NCI-H1105 (cell line): Measurements from ENCODE around the gene CD209.
"Not testable (repeated sequence)": the region's sequence is repeated elsewhere in the genome, so short reads cannot be mapped to it uniquely, and the experiment has no call there.

Experiments
- DNase-seq: peaks from one replicate; lab custom pipeline; 2025; lab: John Stamatoyannopoulos, UW

Gene CD209

DNA sequence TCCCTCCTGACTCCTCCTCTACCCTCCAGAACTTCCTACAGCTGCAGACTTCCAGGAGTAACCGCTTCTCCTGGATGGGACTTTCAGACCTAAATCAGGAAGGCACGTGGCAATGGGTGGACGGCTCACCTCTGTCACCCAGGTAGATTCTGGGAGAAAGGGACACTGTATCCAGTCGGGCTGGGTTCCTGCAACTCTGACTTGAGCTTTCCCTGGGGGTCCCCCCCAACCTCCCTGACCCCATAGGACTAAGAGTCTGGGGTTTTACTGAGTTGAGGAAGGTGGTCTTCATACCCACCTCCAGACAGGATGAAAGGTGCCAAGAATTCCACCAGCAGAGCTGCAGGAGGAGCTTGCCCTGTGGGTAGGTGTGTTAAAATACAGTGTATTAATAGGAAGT lies 20.2 kb upstream of the CD209 start:
- DNase-seq: no peak

DNA sequence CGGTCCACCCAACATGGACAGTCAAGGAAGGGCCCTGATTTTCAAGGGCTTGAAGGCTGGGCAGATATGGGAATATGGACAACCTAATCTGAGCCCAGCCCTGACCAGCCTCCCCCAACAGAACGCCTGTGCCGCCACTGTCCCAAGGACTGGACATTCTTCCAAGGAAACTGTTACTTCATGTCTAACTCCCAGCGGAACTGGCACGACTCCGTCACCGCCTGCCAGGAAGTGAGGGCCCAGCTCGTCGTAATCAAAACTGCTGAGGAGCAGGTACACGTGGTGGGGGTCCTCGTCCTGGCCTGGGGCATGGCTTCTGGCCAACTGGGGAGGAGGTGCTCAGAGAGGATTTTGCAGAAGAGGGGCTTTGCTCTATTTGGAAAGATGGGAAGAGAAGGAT lies 19.2 kb upstream of the CD209 start:
- no peak for DNase-seq

DNA sequence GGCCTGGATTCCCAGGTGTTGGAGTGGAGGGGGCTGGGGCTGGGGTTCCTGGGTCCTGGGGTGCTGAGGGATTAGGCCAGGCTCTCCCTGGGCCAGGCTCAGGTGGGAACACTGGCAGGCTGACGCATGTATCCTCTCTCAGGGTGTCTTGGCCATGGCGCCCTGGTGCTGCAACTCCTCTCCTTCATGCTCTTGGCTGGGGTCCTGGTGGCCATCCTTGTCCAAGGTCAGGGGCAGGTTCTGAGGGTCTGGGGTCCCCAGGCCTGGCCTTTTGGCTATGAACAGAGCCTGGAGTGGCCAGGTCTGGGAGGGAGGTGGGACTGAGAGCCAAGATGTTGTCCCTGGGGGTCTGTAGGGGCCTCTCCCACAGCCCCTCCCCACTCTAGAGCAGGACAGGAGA lies 17.7 kb upstream of the CD209 start:
- DNase-seq: not testable (repeated sequence)

DNA sequence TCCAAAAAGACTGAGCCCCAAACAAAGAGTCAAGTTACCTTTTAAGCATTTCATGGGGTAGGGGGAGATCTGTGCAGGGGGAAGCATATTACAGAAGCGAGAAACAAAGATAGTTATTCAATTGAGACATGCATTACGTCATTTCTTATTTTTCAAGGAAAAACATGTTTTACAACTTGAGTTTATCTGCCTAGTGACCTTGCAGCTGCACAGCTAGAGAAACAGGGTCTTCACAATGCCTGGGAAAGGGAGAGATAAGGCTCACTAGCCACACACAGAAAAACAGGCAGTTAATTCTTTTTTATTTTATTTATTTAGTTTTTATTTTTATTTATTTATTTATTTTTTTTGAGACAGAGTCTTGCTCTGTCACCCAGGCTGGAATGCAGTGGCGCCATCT lies 16.8 kb upstream of the CD209 start:
- DNase-seq: not testable (repeated sequence)

DNA sequence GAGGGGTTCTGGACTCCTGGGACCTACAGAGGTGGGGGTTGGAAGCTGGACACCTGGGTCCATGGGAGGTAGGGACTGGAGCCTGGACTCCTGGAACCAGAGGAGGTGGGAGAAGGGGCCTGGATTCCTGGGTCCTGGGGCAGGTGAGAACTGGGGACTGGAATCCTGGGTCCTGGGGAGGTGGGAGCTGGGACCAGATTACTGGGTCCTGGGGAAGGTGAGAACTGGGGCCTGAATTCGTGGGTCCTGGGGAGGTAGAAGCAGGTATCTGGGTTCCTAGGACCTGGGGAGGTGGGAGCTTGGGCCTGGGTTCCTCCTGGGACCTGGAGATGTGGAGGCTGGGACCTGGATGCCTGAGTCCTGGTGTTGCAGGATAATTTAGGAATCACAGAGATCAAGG lies 16.4 kb upstream of the CD209 start:
- no peak for DNase-seq

DNA sequence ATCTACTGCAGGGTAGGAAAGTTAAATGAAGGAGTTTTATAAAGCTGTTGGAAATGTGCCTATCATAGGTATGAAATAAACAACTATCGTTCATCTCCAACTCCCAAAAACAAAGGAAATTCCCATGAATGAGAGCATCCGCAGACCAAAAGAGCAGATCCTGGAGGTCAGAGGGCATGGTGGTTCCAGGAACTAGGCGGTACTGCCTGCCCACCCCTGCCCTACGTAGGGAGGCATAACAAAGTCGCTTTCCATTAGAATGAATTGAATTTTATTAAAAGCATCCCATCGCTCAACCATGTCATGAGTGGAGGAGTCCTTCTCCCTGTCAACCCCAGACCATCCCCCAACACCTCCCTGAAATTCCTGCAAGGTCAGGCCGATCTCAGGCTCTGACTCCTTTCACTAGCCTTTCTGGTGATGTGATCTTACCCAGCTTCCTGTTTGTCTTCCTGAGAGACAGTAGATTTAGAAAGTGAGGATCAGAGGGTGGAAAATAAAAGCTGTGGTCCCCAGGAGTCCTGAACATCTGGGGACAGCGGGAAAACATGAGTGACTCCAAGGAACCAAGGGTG lies 15.5 kb upstream of the CD209 start, which contains the start of gene CLEC4M:
Gene CLEC4M (plus strand): TSS at position 525 of the 575 bp plus-strand sequence. CDS start 24 bp downstream, at position 549.
- DNase-seq: no peak

DNA sequence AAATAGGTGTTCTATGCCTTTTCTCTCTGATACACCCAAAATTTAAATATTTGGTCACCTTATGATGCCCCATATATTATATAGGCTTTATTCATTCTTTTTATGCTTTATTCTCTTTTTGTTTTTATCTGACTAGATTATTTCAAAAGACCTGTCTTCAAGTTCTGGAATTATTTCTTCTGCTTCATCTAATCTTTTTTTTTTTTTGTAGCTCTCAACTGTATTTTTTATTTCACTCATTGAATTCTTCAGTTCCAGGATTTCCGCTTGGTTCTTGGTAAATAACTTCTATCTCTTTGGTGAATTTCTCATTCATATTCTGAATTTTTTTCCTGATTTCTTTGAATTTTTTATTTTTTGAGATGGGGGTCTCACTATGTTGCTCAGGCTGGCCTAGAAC lies 11.8 kb upstream of the CD209 start:
- no peak for DNase-seq

DNA sequence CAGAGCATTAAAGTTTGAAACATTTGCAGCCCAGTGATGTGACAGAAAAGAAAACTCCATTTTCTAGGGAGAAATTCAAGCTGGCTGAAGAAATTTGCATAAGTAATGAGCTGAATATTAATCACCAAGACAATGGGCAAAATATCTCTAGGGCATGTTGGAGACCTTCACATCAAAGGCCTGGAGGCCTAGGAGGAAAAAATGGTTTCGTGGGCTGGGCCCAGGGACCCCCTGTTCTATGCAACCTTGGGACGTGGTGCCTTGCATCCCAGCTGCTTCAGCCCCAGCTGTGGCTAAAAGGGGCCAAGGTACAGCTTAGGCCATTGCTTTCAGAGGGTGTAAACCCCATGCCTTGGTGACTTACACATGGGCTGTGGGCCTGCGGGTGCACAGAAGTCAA lies 10.0 kb upstream of the CD209 start:
- no peak for DNase-seq

DNA sequence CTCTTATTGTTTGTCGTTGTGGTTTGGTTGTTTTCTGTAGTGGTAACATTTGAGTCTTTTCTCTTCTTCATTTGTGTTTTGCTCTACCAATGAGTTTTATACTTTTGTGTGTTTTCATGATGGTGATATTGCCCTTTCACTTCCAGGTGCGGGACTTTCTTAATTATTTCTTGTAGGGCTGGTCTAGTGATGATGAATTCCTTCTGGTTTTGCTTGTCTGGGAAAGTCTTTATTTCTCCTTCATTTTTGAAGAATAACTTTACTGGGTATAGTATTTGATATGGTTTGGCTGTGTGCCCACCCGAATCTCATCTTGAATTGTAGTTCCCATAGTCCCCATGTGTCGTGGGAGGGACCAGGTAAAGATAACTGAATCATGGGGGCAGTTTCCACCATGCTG lies 8.9 kb upstream of the CD209 start:
- no peak for DNase-seq

DNA sequence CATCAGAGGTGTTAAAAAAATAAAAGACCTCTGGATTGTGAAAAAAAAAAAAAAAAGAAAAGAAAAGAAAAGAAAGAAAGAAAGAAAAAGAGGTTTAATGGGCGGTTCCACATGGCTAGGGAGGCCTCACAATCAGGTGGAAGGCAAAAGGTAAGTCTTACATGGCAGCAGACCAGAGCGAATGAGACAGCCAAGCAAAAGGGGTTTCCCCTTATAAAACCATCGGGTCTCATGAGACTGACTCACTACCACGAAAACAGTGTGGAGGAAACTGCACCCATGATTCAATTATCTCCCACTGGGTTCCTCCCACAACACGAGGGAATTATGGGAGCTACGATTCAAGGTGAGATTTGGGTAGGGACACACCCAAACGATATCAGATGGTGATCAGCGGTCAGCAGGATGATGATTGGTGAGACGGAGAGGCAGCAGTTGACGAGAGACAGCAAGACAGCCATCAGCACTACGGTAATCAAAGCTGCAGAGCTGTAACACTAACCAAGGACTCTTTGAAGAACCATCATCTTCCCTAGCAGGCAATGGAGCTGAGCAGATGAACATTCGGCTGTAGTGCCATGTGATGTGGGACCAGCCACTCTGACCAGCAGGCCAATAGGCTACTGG lies 3.9 kb upstream of the CD209 start:
- no peak for DNase-seq

DNA sequence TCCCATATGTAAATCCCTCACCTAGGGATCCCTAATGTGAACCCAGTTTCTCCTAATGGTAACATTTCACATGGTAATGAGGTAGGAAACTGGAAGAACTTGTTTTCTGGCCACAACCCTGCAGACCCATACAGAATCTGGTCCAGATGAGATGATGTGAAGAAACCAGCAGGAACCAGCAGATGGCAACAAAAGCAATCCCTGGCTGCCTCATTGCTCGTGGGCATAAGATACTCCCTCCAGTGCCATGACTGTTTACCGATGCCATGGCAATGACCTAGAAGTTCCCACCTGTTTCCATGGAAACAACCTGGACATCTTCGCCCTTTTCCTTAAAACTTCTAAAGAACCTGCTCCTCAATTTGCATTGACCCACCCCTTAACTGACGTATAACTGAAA lies 1.4 kb upstream of the CD209 start:
- no peak for DNase-seq

DNA sequence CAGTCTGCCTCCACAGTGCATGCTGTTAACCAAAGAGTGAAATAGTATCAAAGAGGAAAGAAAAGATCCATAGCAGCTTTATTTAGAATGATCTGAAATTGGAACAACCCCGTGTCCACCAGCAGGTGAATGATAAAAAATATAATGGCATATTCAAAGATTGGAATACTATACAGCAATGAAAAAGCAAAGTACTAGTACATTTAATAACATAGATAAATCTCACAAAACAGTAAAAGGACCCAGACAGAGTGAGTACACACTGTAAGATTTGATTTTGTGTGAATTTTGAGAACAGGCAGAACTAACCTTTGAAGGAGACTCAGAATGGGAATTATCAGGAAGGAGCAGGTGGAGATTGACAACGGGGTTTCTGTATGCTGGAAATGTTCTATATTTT lies 837 bp upstream of the CD209 start:
- no peak for DNase-seq

DNA sequence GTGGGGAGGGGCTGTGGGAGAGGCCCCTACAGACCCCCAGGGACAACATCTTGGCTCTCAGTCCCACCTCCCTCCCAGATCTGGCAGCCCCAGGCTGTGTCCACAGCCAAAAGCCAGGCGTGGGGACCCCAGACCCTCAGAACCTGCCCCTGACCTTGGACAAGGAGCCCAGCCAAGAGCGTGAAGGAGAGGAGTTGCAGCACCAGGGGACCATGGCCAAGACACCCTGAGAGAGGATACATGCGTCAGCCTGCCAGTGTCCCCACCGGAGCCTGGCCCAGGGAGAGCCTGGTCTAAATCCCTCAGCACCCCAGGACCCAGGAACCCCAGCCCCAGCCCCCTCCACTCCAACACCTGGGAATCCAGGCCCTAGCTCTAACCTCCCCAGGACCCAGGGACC lies 1.0 kb downstream of the CD209 start:
- not testable (repeated sequence) for DNase-seq

DNA sequence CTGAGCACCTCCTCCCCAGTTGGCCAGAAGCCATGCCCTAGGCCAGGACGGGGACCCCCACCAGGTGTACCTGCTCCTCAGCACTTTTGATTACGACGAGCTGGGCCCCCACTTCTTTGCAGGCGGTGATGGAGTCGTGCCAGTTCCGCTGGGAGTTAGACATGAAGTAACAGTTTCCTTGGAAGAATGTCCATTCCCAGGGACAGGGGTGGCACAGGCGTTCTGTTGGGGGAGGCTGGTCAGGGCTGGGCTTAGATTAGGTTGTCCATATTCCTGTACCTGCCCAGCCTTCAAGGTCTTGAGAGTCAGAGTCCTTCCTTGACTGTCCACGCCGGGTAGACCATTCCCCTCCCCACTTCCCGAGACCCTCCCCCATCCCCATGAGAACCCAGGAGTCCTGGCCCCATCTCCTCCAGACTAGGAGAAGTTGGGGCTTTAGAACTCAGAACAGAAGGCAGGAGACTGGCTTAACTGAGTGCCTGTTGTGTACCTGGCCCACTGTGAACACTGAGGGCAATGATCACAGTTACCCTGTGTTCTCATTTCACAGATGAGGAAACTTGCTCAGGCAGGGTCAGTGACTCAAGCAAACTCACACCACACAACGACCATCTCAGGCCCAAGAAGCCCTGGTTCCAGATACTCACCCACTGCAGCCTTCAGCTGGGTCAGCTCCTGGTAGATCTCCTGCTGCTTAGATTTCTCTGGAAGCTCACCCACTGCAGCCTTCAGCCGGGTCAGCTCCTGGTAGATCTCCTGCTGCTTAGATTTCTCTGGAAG lies 2.3 kb downstream of the CD209 start:
- DNase-seq: no peak

DNA sequence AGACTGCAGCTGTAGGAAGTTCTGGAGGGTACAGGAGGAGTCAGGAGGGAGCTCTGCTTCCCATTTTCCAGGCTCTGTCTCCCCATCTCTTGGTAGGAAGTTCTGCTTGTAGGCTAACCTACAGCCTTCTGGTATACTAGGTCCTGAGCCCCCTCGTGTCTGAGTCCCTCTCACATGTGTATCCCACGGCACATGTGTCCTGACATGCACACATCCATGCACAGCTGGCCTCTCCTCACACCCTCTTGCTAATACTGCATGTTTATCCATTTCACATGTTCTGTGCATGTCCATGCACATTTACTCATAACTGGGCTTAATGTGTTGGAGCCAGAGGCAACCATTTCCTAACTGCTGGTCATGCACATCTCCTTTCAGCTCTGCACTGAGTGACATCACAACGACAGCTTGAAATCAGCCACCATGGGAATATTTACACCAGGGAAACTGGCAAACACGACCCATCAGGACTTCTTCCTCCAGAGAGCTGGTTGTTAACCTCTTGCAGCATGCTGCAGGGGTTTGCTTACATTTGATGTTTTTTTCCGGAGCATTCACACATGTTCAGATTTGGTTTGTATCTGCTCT lies 3.0 kb downstream of the CD209 start:
- no peak for DNase-seq

DNA sequence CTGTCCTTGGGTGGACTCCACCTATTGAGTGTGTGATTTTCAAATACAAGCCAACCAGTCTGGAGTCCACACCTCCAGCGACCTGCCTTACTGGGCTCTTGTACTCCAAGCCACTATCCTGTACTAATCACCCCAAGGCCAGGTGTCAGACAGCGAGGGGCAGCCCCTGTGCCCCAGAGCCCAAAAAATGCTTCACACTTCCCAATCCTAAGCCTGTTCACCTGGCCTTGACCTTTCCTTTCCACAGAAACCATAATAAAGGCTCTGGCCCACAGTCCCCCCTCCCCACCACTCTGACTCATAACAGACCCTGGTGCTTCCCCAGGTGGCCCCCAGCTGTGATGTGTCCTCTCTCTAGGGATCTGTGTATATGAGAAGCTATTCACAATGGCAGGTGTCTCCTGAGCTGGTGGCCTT lies 3.9 kb downstream of the CD209 start:
- no peak for DNase-seq

DNA sequence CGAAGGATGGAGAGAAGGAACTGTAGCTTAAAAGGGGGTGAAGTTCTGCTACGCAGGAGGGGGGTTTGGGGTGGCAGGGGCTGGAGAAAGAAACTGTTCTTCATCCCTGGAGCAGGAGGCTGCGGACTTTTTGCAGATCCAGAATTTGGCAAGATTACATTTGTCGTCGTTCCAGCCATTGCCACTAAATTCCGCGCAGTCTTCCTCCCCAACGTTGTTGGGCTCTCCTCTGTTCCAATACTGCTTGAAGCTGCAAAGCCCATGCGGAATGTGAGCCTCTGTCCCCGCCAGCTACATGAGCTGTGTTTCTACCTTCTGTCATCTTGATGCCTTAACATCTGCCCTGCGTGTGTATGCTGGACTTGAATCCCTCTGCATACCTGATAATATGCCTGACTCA lies 4.3 kb downstream of the CD209 start:
- no peak for DNase-seq

DNA sequence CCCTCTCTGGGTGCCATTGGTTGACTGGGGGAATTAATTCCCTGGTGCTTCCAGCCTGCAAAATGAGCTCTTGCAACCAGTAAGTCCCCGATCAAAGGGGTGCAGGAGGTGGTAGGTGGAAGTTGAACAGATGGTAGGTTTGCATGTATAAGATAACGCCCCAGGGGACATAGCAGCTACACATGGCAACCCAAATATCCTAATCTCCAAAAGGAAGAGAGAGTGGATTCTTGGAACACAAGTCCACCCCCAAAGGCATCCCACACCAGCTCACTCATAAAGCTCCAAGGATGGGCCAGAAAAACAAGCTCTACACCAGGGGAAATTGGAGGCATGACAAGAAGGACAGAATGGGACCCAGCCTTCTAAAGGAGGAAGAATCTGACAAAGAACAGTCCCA lies 4.8 kb downstream of the CD209 start:
- DNase-seq: no peak

DNA sequence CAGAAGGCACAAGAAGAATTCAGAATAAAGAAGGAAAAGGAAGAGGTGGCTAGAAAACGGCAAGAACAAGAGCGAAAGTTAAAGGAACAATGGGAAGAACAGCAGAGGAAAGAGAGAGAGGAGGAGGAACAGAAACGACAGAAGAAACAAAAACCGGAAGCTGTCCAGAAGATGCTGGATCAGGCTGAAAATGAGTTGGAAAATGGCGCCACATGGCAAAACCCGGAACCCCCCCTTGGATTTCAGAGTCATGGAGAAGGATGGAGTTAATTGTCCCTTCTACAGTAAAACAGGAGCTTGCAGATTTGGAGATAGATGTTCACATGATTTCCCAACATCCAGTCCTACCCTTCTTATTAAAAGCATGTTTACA lies 6.7 kb downstream of the CD209 start:
- no peak for DNase-seq

DNA sequence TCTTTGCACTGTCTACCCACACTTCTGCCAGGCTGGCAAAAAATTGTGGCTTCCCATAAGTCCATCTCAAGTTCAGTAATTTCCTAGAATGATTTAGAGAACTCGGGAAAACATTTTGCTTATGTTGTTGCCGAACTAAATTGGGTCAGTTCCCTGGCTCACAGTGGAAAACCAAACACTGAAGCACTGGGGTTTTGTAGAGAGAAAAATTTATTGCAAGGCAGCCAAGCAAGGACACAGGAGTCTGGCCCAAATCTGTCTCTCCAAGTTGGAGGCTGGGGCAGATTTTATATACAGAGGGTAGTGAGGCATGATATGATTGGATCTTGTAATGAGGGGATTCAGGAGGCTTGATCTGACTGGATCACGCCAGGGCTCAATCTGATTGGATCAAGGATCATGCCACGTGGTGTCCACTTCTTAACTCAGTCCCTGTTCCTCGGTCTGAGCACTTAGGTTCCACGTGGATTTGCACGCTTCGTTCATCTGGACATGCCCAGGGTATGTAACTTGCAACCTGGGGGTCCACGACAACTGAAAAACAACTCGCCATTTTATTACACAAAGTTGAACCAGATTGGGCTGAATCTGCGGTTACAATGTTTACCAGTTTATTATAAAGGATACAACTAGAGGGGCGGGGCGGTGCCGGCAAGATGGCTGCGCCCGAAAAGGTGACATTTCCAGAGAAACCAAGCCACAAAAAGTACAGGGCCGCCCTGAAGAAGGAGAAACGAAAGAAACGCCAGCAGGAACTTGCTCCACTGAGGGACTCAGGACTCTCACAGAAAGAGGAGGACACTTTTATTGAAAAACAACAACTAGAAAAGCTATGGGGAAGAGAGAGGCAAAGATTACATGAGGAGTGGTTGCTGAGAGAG lies 7.3 kb downstream of the CD209 start:
- no peak for DNase-seq

DNA sequence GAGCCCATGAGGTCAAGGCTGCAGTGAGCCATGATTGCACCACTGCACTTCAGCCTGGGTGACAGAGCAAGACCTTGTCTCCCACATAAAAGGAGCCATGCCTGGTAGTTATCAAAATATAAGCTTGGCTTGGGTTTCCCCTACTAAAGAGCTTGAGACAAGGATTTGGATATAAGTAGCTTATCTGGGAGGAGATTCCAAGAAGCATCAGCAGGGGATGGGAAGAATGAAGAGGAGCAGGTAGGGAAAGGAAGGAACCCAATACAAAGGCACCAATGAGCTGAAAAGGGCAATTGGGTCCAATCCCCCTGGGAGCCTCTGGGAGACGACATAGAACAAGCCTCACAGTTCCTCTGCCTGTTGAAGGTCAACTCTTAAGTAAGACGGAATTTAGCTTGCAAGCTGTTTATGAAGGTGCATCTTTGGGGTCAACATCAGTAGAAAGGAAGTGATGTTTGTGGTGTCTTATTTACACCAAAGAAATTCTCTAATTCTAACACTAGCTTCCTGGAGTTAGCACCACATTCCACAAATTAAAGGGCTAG lies 8.1 kb downstream of the CD209 start:
- no peak for DNase-seq

DNA sequence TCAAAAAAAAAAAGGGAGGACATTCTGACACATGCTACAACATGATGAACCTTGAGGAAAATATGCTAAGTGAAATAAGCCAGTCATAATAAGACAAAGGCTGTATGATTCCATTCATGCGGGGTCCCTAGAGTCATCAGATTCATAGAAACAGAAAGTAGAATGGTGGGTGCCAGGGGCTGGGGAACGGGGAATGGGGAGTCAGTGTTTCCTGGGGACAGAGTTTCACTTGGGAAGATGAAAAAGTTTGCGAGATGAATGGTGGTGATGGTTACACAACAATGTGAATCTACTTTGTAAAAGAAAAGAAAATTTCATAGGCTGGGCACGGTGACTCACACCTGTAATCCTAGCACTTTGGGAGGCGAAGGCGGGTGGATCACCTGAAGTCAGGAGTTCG lies 9.3 kb downstream of the CD209 start:
- DNase-seq: no peak
